H1 (cell line): ENCODE data around the gene TUBB2B. TPM values are rescaled to one million over a fixed set of nuclear protein-coding genes. Genes with fewer than 3 reads are reported as not detected.

Source experiments
- CTCF ChIA-PET: fragments of 300-600 bp; sonication (Branson Sonifier 250); formaldehyde crosslinking; loops from one replicate; lab custom pipeline; 2021; ENCODE audit not compliant: partially characterized antibody; lab: Charles Lee
- POLR2A ChIA-PET: fragments of 300-600 bp; sonication (Branson Sonifier 250); formaldehyde crosslinking; loops from one replicate; lab custom pipeline; 2021; ENCODE audit warnings: inconsistent platforms; ENCODE audit not compliant: partially characterized antibody; lab: Charles Lee
- DNase-seq, 2 experiments: peaks; one replicate each; pipeline versions ENCODE4 v3.0.0 to v3.0.0-alpha.2; 2010 to 2022; ENCODE audit warnings: low spot score in 2 of 2, low read depth in 1 of 2, mixed read lengths in 1 of 2
- FAIRE-seq: peaks from 2 replicates; lab custom pipeline; 2011; peaks lifted over from hg19 to GRCh38; lab: Jason Lieb, UNC
- H2AFZ ChIP-seq: 2 replicates; pipeline ENCODE4 v1.8.1; 2012; ENCODE audit warnings: low read length, inconsistent platforms
- H2AK5ac ChIP-seq: 2 replicates; pipeline ENCODE4 v1.6.1; 2013; ENCODE audit warnings: low read depth, low read length
- H2BK120ac ChIP-seq: replicated peaks from 2 replicates; pipeline ENCODE3; 2013; ENCODE audit warnings: low read depth, low read length, inconsistent platforms
- H2BK12ac ChIP-seq: 2 replicates; pipeline ENCODE4 v1.6.1; 2013; ENCODE audit warnings: low read depth, low read length
- H2BK15ac ChIP-seq: 2 replicates; pipeline ENCODE4 v1.6.1; 2013; ENCODE audit warnings: low read length
- H2BK20ac ChIP-seq: 2 replicates; pipeline ENCODE4 v1.6.1; 2013; ENCODE audit warnings: low read length
- H2BK5ac ChIP-seq: 2 replicates; pipeline ENCODE4 v1.6.1; 2013; ENCODE audit warnings: low read depth, low read length
- H3K14ac ChIP-seq: 2 replicates; pipeline ENCODE4 v1.6.1; 2013; ENCODE audit warnings: inconsistent platforms; ENCODE audit not compliant: insufficient read length
- H3K18ac ChIP-seq: 2 replicates; pipeline ENCODE4 v1.6.1; 2013; ENCODE audit warnings: low read length; ENCODE audit errors: extremely low read depth
- H3K23ac ChIP-seq: 2 replicates; pipeline ENCODE4 v1.6.1; 2013; ENCODE audit warnings: inconsistent platforms; ENCODE audit not compliant: insufficient read length
- H3K23me2 ChIP-seq: 2 replicates; pipeline ENCODE4 v1.6.1; 2013; ENCODE audit warnings: low read depth, low read length
- H3K27ac ChIP-seq: 2 replicates; pipeline ENCODE4 v1.6.1; 2011; ENCODE audit warnings: low read depth, low read length, inconsistent platforms
- H3K27me3 ChIP-seq, 4 experiments: replicated peaks in 1 of 4; 1 replicate in 1 of 4; 2 replicates in 3 of 4; pipeline versions ENCODE4 v1.6.1 to v1.8.1; 2011 to 2013; ENCODE audit warnings: low read length in 3 of 4, mild to moderate bottlenecking in 3 of 4, inconsistent platforms in 2 of 4, mixed read lengths in 2 of 4, moderate library complexity in 1 of 4; ENCODE audit not compliant: control insufficient read depth in 3 of 4, insufficient read depth in 3 of 4; ENCODE audit errors: extremely low read depth in 1 of 4
- H3K36me3 ChIP-seq, 4 experiments: 2 replicates each; pipeline versions ENCODE4 v1.6.1 to v1.8.1; 2011 to 2013; ENCODE audit warnings: mild to moderate bottlenecking in 4 of 4, low read length in 3 of 4, moderate library complexity in 2 of 4, control low read depth in 1 of 4, inconsistent platforms in 1 of 4; ENCODE audit not compliant: insufficient read depth in 4 of 4, control insufficient read depth in 2 of 4
- H3K4ac ChIP-seq: replicated peaks from 2 replicates; pipeline ENCODE3; 2013; ENCODE audit warnings: low read length, low read depth, mixed read lengths, inconsistent platforms; ENCODE audit not compliant: insufficient read length
- H3K4me1 ChIP-seq, 4 experiments: replicated peaks in 1 of 4; 1 replicate in 1 of 4; 2 replicates in 3 of 4; pipeline versions ENCODE4 v1.6.1 to v1.8.1; 2011 to 2013; ENCODE audit warnings: low read length in 3 of 4, inconsistent platforms in 2 of 4, mixed read lengths in 1 of 4; ENCODE audit not compliant: insufficient read depth in 4 of 4, control insufficient read depth in 3 of 4
- H3K4me2 ChIP-seq, 2 experiments: 2 replicates each; pipeline versions ENCODE4 v1.6.1 to v1.8.1; 2011 to 2013; ENCODE audit warnings: low read depth in 2 of 2, low read length in 2 of 2, control low read depth in 1 of 2, inconsistent platforms in 1 of 2, mild to moderate bottlenecking in 1 of 2; ENCODE audit not compliant: insufficient read depth in 1 of 2
- H3K4me3 ChIP-seq, 4 experiments: fragments of 200-600, 300-600 bp in 1 of 4; sonication (generic), shearing (Covaris generic), sonication (Bioruptor Twin) in 1 of 4; 2 replicates each; pipeline versions ENCODE4 v1.5.1 to v1.8.1; 2011 to 2016; ENCODE audit warnings: low read length in 4 of 4, low read depth in 3 of 4, control low read depth in 2 of 4, inconsistent platforms in 2 of 4, mild to moderate bottlenecking in 2 of 4, mixed read lengths in 1 of 4, moderate library complexity in 1 of 4; ENCODE audit not compliant: insufficient read depth in 2 of 4; ENCODE audit errors: extremely low read depth in 1 of 4
- H3K56ac ChIP-seq: replicated peaks from 2 replicates; pipeline ENCODE3; 2013; ENCODE audit warnings: low read depth, mild to moderate bottlenecking, mixed read lengths, low read length, inconsistent platforms; ENCODE audit not compliant: insufficient read length
- H3K79me1 ChIP-seq: 2 replicates; pipeline ENCODE4 v1.6.1; 2013; ENCODE audit warnings: low read depth, low read length, control low read depth
- H3K79me2 ChIP-seq, 2 experiments: 2 replicates each; pipeline versions ENCODE4 v1.6.1 to v1.8.1; 2012 to 2013; ENCODE audit warnings: low read length in 2 of 2, mild to moderate bottlenecking in 2 of 2, inconsistent platforms in 1 of 2; ENCODE audit not compliant: insufficient read depth in 2 of 2, control insufficient read depth in 1 of 2
- H3K9ac ChIP-seq, 4 experiments: replicated peaks in 1 of 4; 1 replicate in 1 of 4; 2 replicates in 3 of 4; pipeline versions ENCODE4 v1.6.1 to v1.8.1; 2011 to 2013; ENCODE audit warnings: low read depth in 3 of 4, low read length in 3 of 4, control low read depth in 2 of 4, mild to moderate bottlenecking in 2 of 4, moderate library complexity in 2 of 4, inconsistent platforms in 1 of 4; ENCODE audit errors: extremely low read depth in 1 of 4
- H3K9me3 ChIP-seq, 2 experiments: 2 replicates each; pipeline versions ENCODE4 v1.6.1 to v1.8.1; 2012 to 2013; ENCODE audit warnings: mild to moderate bottlenecking in 2 of 2, moderate library complexity in 2 of 2, control low read depth in 1 of 2, inconsistent platforms in 1 of 2, low read depth in 1 of 2, low read length in 1 of 2, mixed read lengths in 1 of 2; ENCODE audit not compliant: insufficient read depth in 2 of 2
- H4K20me1 ChIP-seq, 2 experiments: replicated peaks in 1 of 2; 2 replicates each; pipeline versions ENCODE3 to v1.8.1; 2011 to 2013; ENCODE audit warnings: inconsistent platforms in 2 of 2, low read length in 2 of 2, mild to moderate bottlenecking in 1 of 2; ENCODE audit not compliant: insufficient read depth in 2 of 2, control insufficient read depth in 1 of 2
- H4K5ac ChIP-seq: 2 replicates; pipeline ENCODE4 v1.6.1; 2013; ENCODE audit warnings: low read length, low read depth, mixed read lengths, inconsistent platforms; ENCODE audit not compliant: insufficient read length
- H4K8ac ChIP-seq: 2 replicates; pipeline ENCODE4 v1.8.0; 2013; ENCODE audit warnings: mild to moderate bottlenecking, moderate library complexity, low read length, inconsistent platforms; ENCODE audit not compliant: insufficient read depth; ENCODE audit errors: extremely low read depth
- H4K91ac ChIP-seq: replicated peaks from 2 replicates; pipeline ENCODE3; 2013; ENCODE audit warnings: low read length, mixed read lengths, inconsistent platforms; ENCODE audit not compliant: insufficient read length
- SP4 ChIP-seq: IDR thresholded peaks from 2 replicates; pipeline ENCODE4 v1.6.1; 2012; ENCODE audit warnings: low read length, inconsistent platforms
- SUZ12 ChIP-seq: fragments of 200-600 bp; sonication (generic); IDR thresholded peaks from 2 replicates; pipeline ENCODE4 v1.6.1; 2012; ENCODE audit warnings: mild to moderate bottlenecking, inconsistent platforms, low read length, moderate library complexity, mixed read lengths
- WGBS, 2 experiments: shearing (Covaris generic) in 1 of 2; methylation state at CpG; one replicate each; pipeline versions ENCODE4 v1.1.6 to v1.1.7; 2013 to 2015; ENCODE audit warnings: low lambda C conversion rate in 2 of 2, mixed read lengths in 2 of 2, inconsistent platforms in 1 of 2, low coverage in 1 of 2, missing lambda C conversion rate in 1 of 2; ENCODE audit not compliant: insufficient replicate concordance in 2 of 2, insufficient coverage in 1 of 2, insufficient read length in 1 of 2; ENCODE audit errors: extremely low coverage in 1 of 2, missing lambda C conversion rate in 1 of 2; 5-methylcytosine and 5-hydroxymethylcytosine counted together
- polyA plus RNA-seq, 7 experiments: library from polyadenylated mRNA; depleted of rRNA in 3 of 7; stranded (reverse) in 5 of 7; unstranded in 2 of 7; fragments of >200 nt in 5 of 7; fragments of 200-250 nt in 2 of 7; gene quantifications; 1 replicate in 5 of 7; 2 replicates in 1 of 7; 4 replicates in 1 of 7; pipeline versions ENCODE4 v1.2.1 to v1.2.3, GENCODE V29; 2011 to 2013; ENCODE audit warnings: missing spikeins in 2 of 7, mixed read lengths in 2 of 7
- total RNA-seq: library from RNA; stranded (reverse); fragmentation: NEBNext Ultra II Directional; extraction: Animal tissue kit (Norgen Biotek cat#: 25700); gene quantifications from 2 replicates; pipeline ENCODE4 v1.2.1, GENCODE V29; 2021

Gene TUBB2B
- total and polyA plus RNA-seq, 2 of the 8 experiments (the other 6 are each of a cell fraction or from before 2014, with no cell fraction given), result 612 to 722 TPM

DNA sequence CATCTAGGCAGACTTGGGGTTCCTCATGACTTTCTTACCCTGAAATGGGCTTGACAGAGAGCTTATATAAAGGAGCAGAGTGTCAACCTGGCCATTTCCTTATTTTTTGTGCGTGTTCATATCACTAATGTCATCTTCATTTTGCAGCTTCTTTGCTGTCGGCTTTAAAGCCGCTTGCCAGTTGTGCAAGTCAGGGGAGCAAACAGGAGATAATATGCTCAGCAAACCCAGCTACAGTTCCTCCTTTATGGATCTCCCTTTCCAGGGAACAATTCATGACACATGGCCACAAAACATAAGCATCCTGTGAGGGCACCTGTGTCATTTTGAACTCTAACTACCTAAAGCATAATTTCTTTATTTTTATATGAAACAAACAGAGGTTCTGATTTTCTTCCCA, 6.5 kb upstream of the TUBB2B start:
- Histone ChIP-seq H3K36me3 (no peaks in the 10 kb centered on the region), H3K23ac (no peak overlapping the region), H3K18ac (no peak overlapping the region), H3K9ac (no peak overlapping the region), H3K79me2 (no peaks in the 10 kb centered on the region), H3K4me2 (no peak overlapping the region; a peak in 1 of 4 replicates), H3K4ac (no peak overlapping the region), H3K79me1 (no peaks in the 10 kb centered on the region; the same call in 1 of the 2 replicates), H2BK20ac (no peak overlapping the region), H3K23me2 (peaks cover 21% of the 10 kb centered on the region), H2AFZ (no peak overlapping the region), H3K27ac (no peak overlapping the region), H3K9me3 (no peaks in the 10 kb centered on the region), H4K91ac (no peak overlapping the region), H2AK5ac (no peak overlapping the region), H2BK12ac (no peak overlapping the region; the same call in 1 of the 2 replicates), H4K20me1 (no peaks in the 10 kb centered on the region), H3K4me3 (no peak overlapping the region), H2BK15ac (no peak overlapping the region), H4K5ac (no peak overlapping the region), H2BK120ac (no peak overlapping the region), H3K4me1 (peaks cover 5 to 14% (median 9%) of the 10 kb centered on the region in 4 experiments), H3K27me3 (peaks cover 0 to 20% (median 15%) of the 10 kb centered on the region in 4 experiments; a peak in 5 of 7 replicates), H3K14ac (no peak overlapping the region), H4K8ac (no peak overlapping the region), H3K56ac (no peak overlapping the region), H2BK5ac (no peak overlapping the region)
- ChIA-PET POLR2A (interaction anchor here (0.6 to 1.5 kb wide), 3 partner anchors 10 to 336 kb away, joined by 3 to 4 read pairs (median 3); no protein-coding TSS in a partner anchor), CTCF (interaction anchor here (0.7 to 17.3 kb wide), 2 partner anchors 11 to 18 kb away, joined by 3 to 263 read pairs; no protein-coding TSS in a partner anchor)
- 75% methylated on average over 3 of the region's 3 CpGs; no CpG with 5 or more reads in 1 of the 2 experiments for WGBS, 2 experiments
- DNase-seq (no peak), FAIRE-seq (no peak)
- TF ChIP-seq SUZ12 (no peak), SP4 (no peak)
